WI38 (cell line): ENCODE data around the gene CLIP4.

Experiments
- H3K4me3 ChIP-seq: 2 replicates; pipeline ENCODE4 v1.5.1; 2011; ENCODE audit warnings: low read depth, mild to moderate bottlenecking, control low read depth, low read length
- CTCF ChIP-seq: IDR thresholded peaks from 2 replicates; pipeline ENCODE4 v1.5.1; 2012; ENCODE audit warnings: low read depth, mild to moderate bottlenecking, control low read depth, low read length

The CLIP4 gene

DNA sequence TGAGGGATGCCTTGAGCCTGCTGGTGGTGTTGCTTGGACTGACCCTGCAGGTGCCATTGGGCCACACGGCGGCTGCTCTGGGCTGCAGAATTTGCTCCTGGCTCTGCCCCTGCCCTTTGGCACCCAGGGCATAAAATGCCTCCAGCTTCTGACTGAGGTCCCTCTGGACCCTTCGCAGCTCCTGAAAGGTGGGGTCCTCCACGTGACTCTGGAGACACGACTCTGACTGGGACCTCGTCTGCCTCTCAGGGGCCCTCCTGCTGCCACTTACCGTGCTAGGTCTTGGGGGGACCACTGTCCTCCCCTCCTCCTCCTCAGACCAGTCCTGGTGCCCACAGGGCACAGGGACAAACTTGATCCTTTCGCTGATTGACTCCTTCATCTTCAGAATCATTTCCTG, 43.0 kb upstream of the CLIP4 start:
- TF ChIP-seq CTCF = no peak
- H3K4me3 ChIP-seq = no peak overlapping the region

GRCh38 chr2:29072971-29073725, 42.1 kb upstream of the CLIP4 start:
- no peak for TF ChIP-seq CTCF
- H3K4me3 ChIP-seq = no peak overlapping the region

GRCh38 chr2:29073933-29074332, 41.3 kb upstream of the CLIP4 start:
- H3K4me3 ChIP-seq = no peak overlapping the region
- TF ChIP-seq CTCF = no peak

DNA sequence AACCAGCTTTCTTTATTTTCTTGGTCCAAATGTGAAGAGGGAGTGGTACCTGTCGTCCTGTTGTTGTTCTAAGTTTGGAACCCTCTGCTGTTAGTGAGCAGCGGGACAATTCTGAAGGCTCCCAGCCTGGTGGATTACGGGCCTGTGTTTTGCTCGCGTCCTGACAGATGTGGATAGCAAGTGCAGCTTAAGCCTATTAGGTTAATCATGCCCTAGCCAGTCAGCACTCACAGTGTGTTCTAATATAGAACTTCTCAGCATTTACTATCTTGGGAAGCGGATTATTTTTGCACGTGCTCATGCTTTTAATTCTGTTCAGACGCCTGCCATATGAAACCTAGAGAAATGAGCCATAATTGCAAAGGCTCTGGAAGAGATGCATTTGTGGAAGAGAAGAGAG, 40.8 kb upstream of the CLIP4 start, which contains the start of gene PCARE:
PCARE (minus strand) TSS at position 113 of the 400 bp plus-strand sequence. CDS start 262 bp downstream, outside the sequence.
- TF ChIP-seq CTCF = no peak
- no peak within 1 kb of the TSS for H3K4me3 ChIP-seq

DNA sequence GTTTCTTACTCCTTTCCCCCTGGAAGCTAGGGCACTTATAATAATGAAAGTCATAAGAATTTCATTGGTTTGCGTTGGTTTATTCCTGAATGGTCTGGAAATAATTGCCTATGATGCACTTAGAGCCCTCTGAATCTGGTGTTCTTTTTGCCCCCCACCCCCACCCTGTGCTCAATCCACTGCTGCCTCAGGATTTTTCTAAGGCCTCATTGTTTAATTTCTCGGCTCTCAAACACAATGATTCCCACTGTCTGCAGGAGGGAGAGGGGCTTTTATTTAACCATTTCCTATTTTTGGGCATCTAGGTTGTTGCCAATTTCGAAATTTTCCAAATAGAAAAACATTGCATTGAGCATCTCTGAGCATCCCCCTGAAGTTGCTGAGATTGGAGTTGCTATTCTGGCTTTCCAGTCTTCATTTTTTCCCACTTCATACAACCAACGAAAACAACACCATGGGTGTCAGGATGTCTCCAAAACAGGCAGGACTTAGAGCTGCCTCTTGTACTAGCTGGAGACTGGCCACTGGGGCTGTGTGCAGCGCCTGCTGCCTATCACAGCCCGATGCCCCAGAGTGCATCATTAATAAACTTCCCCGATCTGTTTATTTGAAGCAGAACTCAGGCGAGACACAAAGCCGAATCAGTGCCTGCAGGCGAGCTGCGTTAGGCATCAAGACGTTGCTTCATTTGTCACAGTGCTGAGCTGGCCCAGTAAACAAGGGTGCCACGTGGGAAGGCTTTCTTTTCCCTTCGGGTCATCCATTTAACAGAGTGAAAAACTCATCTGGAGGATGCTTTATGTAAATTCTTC, 39.1 kb upstream of the CLIP4 start:
- no peak for TF ChIP-seq CTCF
- no peak overlapping the region for H3K4me3 ChIP-seq

- no peak overlapping the region for H3K4me3 ChIP-seq
- no peak for TF ChIP-seq CTCF
These were observed 35.3 kb upstream of the CLIP4 start for GRCh38 chr2:29079887-29080286.
